ENCODE results near the gene TWIST2. TPM values are rescaled to one million over a fixed set of nuclear protein-coding genes. Genes with fewer than 3 reads are reported as not detected.

TWIST2 gene
- total RNA-seq, 3 donors from 2014 or later = 1.1 to 13.4 (median 3.1) TPM

- no peaks in the 10 kb centered on the region for H3K4me1 ChIP-seq (ENCODE audit: low read depth)
- no peak overlapping the region for H3K4me3 ChIP-seq
- TF ChIP-seq CTCF (IDR thresholded peaks at IDR 0.05) = no peak
- no peaks in the 10 kb centered on the region for H3K9me3 ChIP-seq
- intact Hi-C loops (cut with DNase I, micrococcal nuclease) = no loop called here
- ATAC-seq (no peak), DNase-seq (no peak)
- no peaks in the 10 kb centered on the region for H3K36me3 ChIP-seq (ENCODE audit: low read depth)
Measured at GRCh38 chr2:238856713-238857567, 9.1 kb downstream of the TWIST2 start.

GRCh38 chr2:238857959-238858358 lies 10.1 kb downstream of the TWIST2 start:
- Histone ChIP-seq H3K36me3 (ENCODE audit: low read depth) (no peaks in the 10 kb centered on the region), H3K9me3 (no peaks in the 10 kb centered on the region), H3K4me3 (no peak overlapping the region), H3K4me1 (ENCODE audit: low read depth) (no peaks in the 10 kb centered on the region)
- DNase-seq = no peak
- ATAC-seq = no peak
- intact Hi-C loops (cut with DNase I, micrococcal nuclease) = no loop called here
- TF ChIP-seq CTCF (IDR thresholded peaks at IDR 0.05) = no peak

DNA sequence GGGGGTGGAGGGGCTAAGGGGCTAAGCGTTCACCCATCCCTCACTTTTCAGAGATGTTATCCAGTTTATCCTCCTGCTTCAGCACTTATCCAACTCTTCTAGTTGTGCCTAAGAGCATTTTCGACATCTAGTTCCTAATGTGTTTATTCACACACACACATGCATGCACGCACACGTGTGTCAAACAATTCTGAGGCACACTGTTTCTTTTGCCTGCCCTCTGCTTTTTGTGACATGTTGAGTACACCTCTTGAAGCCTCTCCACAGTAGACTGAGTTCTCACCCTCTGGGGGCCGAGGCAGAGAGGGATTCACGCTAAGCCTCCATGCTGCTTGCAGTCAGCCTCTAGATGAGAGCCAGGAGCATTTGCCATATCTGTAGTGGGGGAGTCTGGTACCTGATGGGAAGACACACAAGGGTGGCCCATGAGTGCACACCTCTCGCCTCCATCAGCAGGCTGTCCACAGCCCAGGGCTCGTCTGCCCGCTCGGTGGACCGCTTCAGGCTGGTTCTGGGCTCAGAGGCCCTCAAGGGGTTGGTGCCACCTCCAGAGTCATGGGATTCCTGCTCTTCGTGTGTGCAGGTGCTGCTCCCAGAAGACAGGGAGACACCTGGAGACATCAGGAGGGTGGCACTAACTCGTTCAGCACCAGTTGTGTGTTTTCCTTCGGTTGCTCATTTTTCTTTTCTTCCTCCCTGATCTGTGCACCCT lies 11.9 kb downstream of the TWIST2 start:
- TF ChIP-seq CTCF (IDR thresholded peaks at IDR 0.05) = no peak
- H3K4me3 ChIP-seq = no peak overlapping the region
- DNase-seq (no peak), ATAC-seq (no peak)
- peaks cover 5% of the 10 kb centered on the region for H3K4me1 ChIP-seq (ENCODE audit: low read depth)
- H3K36me3 ChIP-seq (ENCODE audit: low read depth) = no peaks in the 10 kb centered on the region
- intact Hi-C loops (cut with DNase I, micrococcal nuclease) = no loop called here
- H3K9me3 ChIP-seq = no peaks in the 10 kb centered on the region

DNA sequence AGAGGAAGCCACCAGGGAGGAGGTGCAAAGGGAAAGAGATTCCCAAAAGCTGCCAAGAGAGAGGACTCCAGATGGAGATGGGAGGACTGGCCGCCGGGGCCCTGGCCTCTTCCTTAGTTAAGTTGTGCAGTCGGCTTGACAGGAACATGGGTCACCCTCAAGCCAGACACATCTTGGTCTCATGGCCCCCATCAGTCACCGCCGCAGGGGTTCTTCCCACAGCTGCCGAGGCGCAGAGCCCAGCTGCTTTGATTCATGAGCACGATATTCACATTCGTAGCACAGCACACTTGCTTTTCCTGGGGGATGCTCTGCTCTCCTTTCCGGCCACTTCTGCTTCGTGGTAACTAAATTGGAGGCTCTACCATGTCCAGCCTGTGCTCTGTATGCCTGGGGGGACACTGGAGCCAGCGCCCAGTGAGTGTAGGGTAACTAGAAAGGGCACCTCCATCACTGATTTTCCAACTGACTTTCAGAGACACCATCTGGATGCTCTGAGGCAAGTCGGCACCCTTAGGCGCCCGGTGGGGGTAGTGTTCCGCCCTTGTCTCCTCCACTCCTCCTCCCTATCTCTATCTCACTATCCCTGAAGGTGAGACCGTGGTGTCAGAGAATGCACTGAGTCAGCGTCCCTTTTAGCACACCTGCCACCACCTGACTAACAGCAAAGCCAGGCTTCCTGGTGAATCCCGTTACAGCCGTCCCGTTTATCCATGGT lies 13.3 kb downstream of the TWIST2 start:
- no peak for DNase-seq
- Histone ChIP-seq H3K4me1 (ENCODE audit: low read depth) (peaks cover 7% of the 10 kb centered on the region), H3K9me3 (no peaks in the 10 kb centered on the region), H3K36me3 (ENCODE audit: low read depth) (no peaks in the 10 kb centered on the region), H3K4me3 (no peak overlapping the region)
- ATAC-seq = no peak
- intact Hi-C loops (cut with DNase I, micrococcal nuclease) = no loop called here
- no peak for TF ChIP-seq CTCF (IDR thresholded peaks at IDR 0.05)

DNA sequence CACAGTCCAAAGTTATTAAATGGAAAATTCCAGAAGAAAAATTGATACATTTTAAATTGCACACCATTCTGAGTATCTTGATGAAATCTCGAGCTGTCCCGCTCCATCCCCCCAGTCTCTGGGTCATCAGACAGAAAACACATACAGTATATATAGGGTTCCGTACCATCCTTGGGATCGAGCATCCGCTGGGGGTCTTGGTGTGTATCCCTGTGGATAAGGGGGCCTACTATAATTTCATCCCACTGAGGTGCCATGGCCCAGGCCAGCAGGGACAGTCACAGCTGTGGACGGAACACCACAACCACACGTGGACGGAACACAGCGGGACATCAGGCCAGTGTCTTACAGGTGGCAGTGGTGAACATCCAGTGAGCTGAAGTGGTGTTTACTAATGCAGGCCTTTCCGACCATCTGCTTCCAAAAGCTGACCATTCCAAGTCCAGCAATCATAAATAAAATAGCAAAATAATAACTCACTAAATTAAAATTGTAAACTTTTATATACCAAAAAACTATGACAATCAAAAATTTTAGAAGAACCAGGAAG lies 14.0 kb downstream of the TWIST2 start:
- peaks cover 7% of the 10 kb centered on the region for H3K4me1 ChIP-seq (ENCODE audit: low read depth)
- intact Hi-C loops (cut with DNase I, micrococcal nuclease) = no loop called here
- no peak for ATAC-seq

More for the DNA sequence above, 14.0 kb downstream of the TWIST2 start:
- no peak for TF ChIP-seq CTCF (IDR thresholded peaks at IDR 0.05)
- Histone ChIP-seq H3K4me3 (no peak overlapping the region), H3K36me3 (ENCODE audit: low read depth) (no peaks in the 10 kb centered on the region), H3K9me3 (no peaks in the 10 kb centered on the region)
- no peak for DNase-seq

All from mucosa of descending colon (tissue), 3 donors.